GM11168 (cell line): ENCODE results near the gene PGAP2.
"Not testable (repeated sequence)": the region's sequence is repeated elsewhere in the genome, so short reads cannot be mapped to it uniquely, and the experiment has no call there.

ENCODE experiments used
- in situ Hi-C: fragments of 300-500 bp; cut with MboI; formaldehyde crosslinking; loops from one replicate; pipeline ENCODE4 v1.12.0; 2022; ENCODE audit warnings: low sequenced_read_pairs; ENCODE audit not compliant: unreplicated experiment

The PGAP2 gene

DNA sequence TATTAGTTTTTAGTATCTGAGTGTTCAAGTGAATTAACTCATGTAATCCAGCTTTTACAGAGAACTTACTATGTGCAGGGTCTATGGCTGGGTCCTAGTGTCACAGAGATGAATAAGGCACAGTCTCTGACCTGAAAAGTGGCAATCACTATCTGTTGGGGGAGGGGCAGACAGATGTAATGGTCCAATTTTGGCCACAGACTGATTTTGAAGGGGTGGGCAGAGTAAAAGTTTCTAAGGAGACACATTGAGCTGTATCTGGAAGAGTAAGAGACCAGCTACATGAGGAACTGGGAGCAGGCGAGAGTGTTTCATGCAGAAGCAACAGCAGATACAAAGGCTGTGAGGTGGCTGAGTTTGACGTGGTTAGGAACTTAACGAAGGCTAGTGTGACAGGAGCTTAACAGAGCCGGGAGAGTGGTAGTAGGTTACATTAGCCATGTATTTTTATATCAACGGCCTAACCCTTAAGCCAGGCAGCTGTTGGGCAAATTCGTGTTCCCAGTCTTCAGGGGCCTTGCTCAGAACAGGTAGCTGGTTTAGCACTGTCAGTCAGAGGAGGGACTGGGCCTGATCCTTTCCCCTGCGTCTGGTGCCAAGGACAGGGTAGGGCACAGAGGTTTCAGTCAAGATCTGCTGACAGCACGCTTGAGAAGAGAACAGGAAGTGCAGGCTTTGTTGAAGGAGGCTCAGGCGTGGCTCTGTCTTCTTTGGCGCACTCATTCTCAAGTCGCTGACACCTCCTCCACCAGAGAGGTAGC is 45.7 kb downstream of the PGAP2 start:
- in situ Hi-C loops: loop anchor here (10.0 kb wide), 1 partner anchor 111 kb away; no protein-coding TSS in a partner anchor

DNA sequence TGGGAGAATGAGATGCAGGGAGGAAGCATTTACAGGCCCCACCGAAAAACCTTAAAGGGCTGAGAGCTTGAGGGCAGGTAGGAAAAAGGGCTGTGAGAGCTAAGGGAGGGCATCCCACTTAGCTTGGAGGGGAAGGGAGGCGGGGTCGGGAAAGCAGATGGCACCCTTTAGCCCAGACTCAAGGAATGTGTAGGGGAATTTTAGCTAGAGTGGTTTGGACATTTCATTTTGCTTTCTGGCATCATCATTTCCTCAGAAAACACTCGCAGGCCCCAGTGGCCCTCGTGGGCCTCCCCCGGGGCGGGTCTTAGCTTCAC is 46.3 kb downstream of the PGAP2 start:
- in situ Hi-C loops: loop anchor here (10.0 kb wide), 1 partner anchor 110 kb away; no protein-coding TSS in a partner anchor

DNA sequence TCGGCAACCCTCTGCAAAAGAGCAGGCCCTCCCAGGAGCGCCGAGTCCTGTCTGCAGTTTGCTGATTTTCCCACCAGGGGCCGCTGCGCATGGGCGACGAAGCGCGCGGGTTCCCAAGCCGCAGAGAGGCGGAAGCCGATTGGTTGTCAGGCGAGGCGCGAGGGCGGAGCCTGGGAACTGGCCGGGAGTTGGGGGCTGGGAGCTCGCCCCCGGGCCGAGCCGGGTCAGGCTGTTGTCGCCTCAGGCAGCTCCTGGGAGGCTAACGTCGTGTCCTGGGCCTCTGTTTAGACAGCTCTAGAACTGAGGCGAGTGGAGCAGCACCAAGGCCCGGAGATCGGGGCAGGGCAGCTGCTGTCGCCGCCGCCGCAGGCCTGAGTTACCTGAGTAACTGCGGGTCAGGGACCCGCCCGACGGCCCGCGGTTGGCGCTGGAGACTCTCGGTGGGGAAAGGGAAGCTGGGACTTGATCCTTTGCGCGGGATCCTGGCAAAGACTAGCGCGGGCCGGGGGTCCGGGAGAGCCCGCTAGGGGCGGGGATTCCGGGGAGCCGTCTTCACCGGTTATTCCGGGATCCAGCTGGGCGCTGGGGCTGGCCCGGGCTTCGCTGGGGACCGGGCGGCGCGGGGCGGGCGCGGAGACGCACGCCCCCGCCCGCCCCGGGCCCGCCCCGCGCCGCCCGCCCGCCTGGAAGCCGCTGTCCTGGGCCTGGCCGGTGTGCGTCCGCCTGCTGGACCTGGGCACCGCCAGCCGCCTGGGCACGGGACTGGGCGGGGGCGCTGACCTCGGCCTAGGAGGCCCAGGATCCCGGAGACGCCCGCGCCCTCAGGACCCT is 46.8 kb downstream of the PGAP2 start, which contains the start of gene STIM1:
STIM1 (plus strand) TSS at position 688 of the 831 bp plus-strand sequence. CDS start 607 bp downstream, outside the sequence.
- in situ Hi-C loops: loop anchor here (10.0 kb wide), 1 partner anchor 110 kb away; no protein-coding TSS in a partner anchor

DNA sequence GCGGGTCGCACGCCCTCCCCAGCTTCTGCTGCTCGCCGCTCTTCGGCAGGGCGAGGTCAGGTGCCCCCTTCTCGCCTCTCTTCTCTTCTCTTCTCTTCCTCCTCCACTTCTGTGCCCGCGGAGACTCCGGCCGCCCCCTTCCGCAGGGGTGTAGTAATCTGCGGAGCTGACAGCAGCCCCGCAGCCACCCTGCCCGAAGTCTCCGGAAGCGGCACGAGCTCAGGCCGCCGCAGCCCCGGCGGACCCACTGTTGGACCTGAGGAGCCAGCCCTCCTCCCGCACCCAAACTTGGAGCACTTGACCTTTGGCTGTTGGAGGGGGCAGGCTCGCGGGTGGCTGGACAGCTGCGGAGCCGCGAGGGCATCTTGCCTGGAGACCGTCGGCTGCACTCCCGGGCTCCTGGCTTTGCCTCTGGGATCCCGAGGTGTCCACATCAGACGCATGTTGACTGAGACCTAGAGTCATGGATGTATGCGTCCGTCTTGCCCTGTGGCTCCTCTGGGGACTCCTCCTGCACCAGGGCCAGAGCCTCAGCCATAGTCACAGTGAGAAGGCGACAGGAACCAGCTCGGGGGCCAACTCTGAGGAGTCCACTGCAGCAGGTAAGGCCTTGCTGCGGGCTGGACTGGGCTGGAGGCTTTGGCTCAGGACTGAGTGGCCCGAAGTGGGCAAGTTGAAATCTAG is 47.6 kb downstream of the PGAP2 start:
- in situ Hi-C loops: loop anchor here (10.0 kb wide), 1 partner anchor 109 kb away; no protein-coding TSS in a partner anchor

DNA sequence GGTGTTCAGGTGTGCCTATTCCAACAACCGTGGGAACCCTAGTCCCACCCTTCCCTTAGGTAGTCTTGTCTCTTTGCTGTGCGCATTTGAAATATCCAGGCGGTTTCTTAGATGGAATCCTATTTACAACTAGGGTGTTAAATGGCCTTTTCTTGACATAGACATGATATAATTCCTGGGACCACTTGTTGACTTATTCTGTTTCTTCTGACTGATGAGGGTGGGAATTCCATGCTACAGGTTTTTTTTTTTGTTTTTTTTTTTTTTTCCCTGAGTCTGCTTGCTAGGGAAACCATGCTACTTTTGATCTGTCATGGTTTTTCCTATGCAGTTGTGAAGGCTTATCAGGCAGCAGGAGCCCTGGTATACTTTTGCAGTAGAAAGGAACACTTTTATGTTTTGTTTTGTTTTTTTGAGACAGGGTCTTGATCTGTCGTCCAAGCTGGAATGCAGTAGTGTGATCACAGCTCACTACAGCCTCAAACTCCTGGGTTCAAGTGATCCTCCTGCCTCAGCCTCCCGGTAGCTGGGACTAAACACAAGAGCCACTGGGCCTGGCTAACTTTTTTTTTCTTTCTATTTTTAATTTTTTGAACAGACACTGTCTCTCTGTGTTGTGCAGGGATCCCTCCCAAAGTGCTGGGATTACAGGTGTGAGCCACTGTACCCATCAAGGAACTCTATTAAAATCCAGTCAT is 48.6 kb downstream of the PGAP2 start:
- in situ Hi-C loops: loop anchor here (10.0 kb wide), 1 partner anchor 108 kb away; no protein-coding TSS in a partner anchor

DNA sequence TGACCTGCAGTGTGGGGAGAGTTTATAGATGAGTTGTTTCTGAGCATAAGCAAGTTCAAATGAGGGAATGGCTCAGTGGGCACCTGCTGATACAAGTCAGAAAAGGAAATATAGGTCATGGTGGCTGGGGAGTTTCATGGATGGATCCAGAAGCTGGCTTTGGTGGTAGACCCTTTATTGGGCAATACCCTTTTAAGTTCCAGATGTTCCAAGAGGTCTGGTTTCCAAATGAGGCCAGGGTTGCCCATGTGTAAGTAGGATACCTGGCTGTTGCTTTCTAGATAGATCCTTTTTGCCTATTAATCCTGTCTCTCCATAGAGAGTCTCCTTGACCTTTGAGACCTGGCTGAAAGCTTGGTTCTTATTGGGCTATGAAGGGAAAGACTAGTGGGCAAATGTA is 49.3 kb downstream of the PGAP2 start:
- in situ Hi-C loops: loop anchor here (10.0 kb wide), 1 partner anchor 107 kb away; no protein-coding TSS in a partner anchor

DNA sequence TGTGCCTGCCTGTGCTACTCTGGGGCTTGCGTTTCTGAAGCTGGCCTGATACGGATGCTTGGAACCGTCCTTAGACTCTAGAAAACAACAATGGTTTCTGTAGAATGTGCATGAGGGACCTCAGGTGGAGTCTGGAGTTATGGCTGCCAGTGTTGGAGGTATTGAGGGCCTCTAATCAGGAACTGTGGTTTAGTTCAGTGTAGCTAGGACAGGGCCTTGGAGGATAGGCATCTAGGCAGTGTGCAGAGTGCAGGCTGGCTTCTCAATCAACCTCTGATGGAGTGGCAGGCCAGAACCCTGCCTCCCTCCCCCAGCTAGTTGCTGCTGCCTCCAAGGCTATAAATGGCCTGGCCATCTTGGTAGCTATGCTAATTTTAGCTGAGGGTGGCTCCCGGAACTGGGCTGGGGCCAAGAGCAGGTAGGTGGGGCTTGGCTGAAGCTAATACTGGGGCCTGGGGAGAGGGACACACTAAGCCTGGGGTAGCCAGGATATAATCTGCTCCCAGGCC is 51.1 kb downstream of the PGAP2 start:
- in situ Hi-C loops: loop anchor here (10.0 kb wide), 1 partner anchor 105 kb away; no protein-coding TSS in a partner anchor

DNA sequence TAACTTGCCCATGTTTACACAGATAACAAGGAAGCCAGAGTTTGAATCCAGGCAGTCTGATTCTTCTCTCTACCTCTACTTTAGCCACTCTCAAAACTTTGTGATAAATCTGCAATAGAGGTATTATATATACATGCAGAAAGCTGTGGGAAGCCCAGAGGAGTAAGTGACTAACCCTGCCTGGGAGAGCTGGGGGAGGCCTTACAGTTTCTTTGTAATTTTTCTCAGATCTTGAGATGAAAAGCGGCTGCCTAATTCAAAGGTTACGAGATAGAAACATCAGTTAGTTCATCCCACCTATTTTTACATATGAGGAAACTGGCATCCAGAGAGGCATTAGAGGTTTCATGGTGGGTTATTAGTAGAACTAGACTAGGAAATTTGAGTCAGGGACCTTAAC is 52.0 kb downstream of the PGAP2 start:
- in situ Hi-C loops: no loop called here

DNA sequence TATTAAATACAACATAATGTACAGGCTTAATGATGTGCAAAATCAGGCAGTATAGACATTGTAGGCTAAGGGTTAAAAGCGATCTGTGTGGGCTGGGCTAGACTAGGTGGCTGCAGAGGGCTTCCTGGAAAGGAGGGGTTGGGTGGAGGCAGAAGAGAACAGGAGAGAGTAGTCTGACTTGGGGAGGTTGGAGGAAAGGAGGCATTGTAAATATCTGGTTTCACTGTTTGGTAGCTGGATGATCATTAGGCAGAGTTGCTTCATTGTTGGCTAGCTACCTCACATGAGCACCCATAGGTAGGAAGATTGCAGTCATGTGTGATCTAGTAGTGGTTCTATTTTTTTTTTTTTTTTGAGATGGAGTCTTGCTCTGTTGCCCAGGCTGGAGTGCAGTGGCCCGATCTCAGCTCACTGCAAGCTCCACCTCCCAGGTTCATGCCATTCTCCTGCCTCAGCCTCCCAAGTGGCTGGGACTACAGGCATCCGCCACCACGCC is 52.6 kb downstream of the PGAP2 start:
- in situ Hi-C loops: not testable (repeated sequence)

DNA sequence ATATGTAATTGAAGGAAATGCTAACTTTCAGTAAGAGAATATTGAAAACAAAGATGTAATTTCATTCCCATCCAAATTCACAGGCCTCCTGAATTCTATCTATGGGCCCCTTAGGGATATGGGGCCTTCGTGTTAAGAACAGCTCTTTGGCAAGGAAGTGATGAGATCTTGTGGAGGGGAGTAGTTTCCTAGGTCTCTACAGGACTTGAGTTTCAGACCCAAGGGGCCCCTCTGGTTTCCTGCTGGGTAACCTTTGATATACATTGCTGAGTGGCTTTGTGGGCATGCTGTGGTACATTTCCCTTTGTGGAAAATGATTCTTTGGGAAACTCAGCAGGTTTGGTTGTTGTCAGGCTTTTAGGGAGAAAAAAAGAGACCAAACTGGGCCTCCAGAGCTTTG is 53.3 kb downstream of the PGAP2 start:
- in situ Hi-C loops: no loop called here

DNA sequence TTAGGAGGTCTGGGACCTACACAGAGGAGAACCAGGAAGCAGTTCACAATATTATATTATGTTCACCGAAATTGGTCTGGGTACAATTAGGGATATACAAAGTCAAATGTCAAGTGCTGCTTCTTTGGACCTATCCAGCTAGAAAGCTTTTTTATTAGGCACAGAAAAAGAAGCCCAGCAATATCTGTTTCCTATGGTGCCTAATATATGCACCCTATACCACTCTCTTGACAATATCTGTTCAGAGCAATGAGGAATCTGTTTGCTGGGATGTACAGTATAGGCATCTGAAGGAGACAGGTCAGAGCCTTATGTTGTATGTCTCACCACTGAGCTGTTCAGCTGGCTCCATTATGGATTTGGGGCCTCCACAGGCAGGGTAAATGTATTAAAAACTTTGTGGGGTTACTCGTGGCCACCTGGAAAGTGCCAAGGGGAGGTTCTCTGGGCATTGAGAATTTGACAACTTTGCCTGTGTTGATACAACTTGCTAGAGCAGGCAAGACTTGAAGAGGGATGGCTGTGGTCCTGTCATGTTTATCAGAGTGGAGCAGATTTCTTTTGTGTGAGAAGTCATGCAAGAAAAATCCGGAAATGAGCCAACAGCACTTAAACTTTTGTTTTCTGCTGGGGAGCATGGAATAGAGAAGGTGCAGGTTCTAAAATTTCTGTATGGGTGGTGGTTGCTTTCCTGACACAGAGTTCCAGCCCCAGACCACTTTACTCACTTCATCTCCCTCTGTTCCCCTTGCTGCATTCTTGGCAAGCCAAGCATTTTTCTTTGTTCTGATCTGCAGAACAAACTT is 57.2 kb downstream of the PGAP2 start:
- in situ Hi-C loops: no loop called here

DNA sequence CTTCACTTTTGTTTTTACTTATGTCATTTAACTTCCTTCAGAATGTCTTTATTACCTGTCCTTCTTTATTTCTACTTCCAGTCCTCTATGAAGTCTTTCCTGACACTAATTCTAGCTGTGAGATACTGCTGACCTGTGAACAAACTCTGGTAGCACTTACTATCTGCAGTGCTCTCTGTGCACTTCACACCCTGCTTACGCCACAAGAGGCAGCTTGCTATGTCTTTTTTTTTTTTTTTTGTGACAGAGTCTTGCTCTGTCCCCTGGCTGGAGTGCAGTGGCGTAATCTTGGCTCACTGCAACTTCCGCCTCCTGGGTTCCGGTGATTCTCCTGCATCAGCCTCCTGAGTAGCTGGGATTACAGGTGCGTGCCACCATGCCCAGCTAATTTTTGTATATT is 57.8 kb downstream of the PGAP2 start:
- in situ Hi-C loops: no loop called here

DNA sequence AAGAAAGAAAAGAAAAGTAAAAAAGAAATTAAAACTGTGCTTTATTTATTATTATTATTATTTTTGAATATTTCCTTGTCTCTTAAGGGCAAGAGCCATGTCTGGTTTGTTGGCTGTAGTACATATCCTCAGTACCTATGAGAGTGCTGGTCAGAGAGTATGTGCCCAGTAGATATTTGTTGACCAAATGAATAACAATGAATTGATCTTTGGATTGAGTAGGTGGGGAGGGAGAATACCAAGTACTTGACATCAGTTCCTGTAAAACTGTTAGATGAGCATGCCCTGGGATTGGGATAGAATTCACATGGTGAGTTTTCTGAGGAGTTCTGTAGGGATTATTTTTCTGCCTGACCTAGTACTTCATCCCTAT is 58.5 kb downstream of the PGAP2 start:
- in situ Hi-C loops: no loop called here

DNA sequence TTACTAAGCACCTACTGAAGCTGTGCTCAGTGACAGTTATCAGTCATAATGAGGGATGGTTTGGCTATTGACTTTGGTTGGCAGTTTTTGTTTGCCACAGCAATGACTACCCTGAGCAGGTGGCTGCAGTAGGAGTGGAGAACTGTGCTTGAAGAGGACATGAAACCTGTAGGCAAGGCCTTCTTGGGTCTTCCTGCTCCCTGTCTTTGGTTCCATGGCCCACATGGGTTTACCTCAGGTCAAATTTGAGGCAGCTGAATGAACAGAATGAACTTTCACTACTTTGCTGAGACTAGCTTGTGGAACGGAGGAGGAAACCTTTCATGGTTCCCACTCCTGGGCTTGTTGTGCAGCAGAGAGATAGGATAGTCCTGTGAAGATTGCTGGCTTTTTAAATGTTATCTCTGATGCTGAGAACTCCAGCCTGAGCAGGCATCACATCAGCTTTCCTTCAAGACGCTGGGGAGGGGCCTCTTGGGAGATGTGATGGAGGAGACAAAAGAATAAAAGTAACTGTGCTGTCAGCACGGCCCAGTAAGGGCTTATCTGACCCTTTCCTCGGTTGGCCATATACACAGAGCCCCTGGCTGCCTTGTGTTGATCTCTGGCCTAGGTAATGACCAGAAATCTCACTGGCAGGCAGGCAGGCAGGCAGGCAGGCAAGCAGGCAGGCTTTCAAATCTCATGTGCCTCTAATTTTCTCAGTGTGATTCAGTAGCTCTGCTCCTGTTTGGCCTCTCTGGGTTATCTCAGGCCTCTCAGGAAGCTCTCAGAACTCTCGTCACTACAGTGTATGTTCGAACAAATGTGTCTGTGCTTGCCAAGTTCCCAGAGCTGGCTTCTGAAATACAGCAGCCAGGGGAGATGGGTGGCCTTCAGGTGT is 59.1 kb downstream of the PGAP2 start:
- in situ Hi-C loops: no loop called here

DNA sequence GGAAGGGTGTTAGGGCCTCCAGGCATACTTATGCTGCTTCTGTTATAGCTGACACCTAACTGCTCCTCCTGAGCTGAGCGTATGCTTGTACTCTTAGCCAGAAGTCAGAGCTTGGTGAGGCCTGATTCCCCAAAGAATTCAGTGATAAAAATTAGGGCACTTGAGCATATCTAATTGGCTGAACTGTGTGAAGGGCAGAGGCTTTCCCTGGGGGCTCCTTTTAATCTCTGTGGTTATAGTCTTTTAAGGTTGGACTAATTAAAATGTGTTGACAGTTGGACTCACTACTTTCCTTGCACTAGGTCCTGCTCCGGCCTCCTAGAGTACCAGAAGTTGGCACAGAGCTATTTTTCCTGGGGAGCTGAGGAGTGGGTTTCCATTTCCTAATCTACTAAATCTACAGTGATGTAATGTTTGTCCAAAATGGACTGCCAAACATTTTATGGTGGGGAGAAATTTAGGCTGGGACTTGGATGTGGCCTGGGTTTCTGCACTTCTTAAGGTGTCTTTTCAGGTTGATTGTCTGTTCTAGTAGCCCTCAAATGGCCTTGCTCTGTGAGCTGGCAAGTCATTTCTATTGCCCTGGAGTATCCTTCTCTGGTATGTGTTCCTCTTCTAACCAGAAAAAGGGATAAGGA is 65.5 kb downstream of the PGAP2 start:
- in situ Hi-C loops: no loop called here
